K562 (cell line): ENCODE results near the gene ANKRD49. TPM values are rescaled to one million over a fixed set of nuclear protein-coding genes. Genes with fewer than 3 reads are reported as not detected.

ENCODE experiments used
- ATF4 ChIP-seq: fragments of 450-650 bp; formaldehyde crosslinking; IDR thresholded peaks from 2 replicates; pipeline ENCODE4 v1.4.0; 2022; ENCODE audit warnings: mild to moderate bottlenecking, moderate library complexity
- FOXM1 ChIP-seq, 2 experiments: fragments of 450-650 bp in 1 of 2; sonication (generic) in 1 of 2; formaldehyde crosslinking in 1 of 2; IDR thresholded peaks; 2 replicates each; pipeline versions ENCODE4 v1.6.1 to v1.9.0; 2017 to 2022; ENCODE audit warnings: low read depth in 2 of 2, mild to moderate bottlenecking in 2 of 2, missing genetic modification reagents in 1 of 2, moderate library complexity in 1 of 2
- HBP1 ChIP-seq: fragments of 450-650 bp; formaldehyde crosslinking; IDR thresholded peaks from 2 replicates; pipeline ENCODE4 v1.4.0; 2022; ENCODE audit warnings: missing genetic modification characterization
- HMGN3 ChIP-seq: IDR thresholded peaks from 2 replicates; pipeline ENCODE4 v1.6.1; 2011; ENCODE audit warnings: borderline replicate concordance, low read depth, mild to moderate bottlenecking, mixed read lengths, low read length; ENCODE audit not compliant: insufficient read length; ENCODE audit errors: extremely low read depth
- NCOA2 ChIP-seq, 2 experiments: fragments of 450-650 bp; IDR thresholded peaks; 2 replicates each; pipeline ENCODE4 v1.6.1; 2018; ENCODE audit warnings: mild to moderate bottlenecking in 2 of 2, moderate library complexity in 1 of 2; ENCODE audit not compliant: partially characterized antibody in 2 of 2
- PYGO2 ChIP-seq: fragments of 450-650 bp; IDR thresholded peaks from 2 replicates; pipeline ENCODE4 v1.6.1; 2016; ENCODE audit warnings: mild to moderate bottlenecking, missing genetic modification characterization, moderate library complexity, missing compliant biosample characterization
- RFX5 ChIP-seq: IDR thresholded peaks from 2 replicates; pipeline ENCODE4 v1.6.1; 2011; ENCODE audit warnings: low read depth, mild to moderate bottlenecking, improper control_type of control experiment, low read length
- SP1 ChIP-seq: sonication (generic); formaldehyde crosslinking; IDR thresholded peaks from 2 replicates; pipeline ENCODE4 v1.8.1; 2022; ENCODE audit warnings: mild to moderate bottlenecking, missing genetic modification reagents
- SRF ChIP-seq, 2 experiments: fragments of 250-450, 450-650 bp in 1 of 2; sonication (Bioruptor Pico) in 1 of 2; sonication (generic) in 1 of 2; formaldehyde crosslinking; IDR thresholded peaks; 2 replicates each; pipeline versions ENCODE4 v1.5.0 to v1.5.1; 2020 to 2022; ENCODE audit warnings: mild to moderate bottlenecking in 1 of 2, missing genetic modification reagents in 1 of 2
- TAF15 ChIP-seq: fragments of 200-400 bp; formaldehyde crosslinking; IDR thresholded peaks from 2 replicates; pipeline ENCODE4 v1.6.1; 2017; ENCODE audit warnings: mild to moderate bottlenecking, low read depth, low read length, moderate library complexity
- XRCC5 ChIP-seq: fragments of 200-400 bp; formaldehyde crosslinking; IDR thresholded peaks from 2 replicates; pipeline ENCODE4 v1.6.1; 2017; ENCODE audit warnings: low read depth, mild to moderate bottlenecking, low read length
- ZC3H4 ChIP-seq: sonication (generic); formaldehyde crosslinking; IDR thresholded peaks from 2 replicates; pipeline ENCODE4 v1.9.0; 2021; ENCODE audit warnings: missing genetic modification reagents, borderline replicate concordance
- ZNF431 ChIP-seq: sonication (generic); formaldehyde crosslinking; IDR thresholded peaks from 2 replicates; pipeline ENCODE4 v1.8.0; 2022; ENCODE audit warnings: mild to moderate bottlenecking, missing genetic modification reagents
- polyA plus RNA-seq, 8 experiments: library from polyadenylated mRNA; depleted of rRNA in 4 of 8; stranded (reverse) in 5 of 8; unstranded in 3 of 8; fragments of >200 nt; fragmentation: Nextera tagmentation in 2 of 8; fragmentation: Illumina TruSeq in 1 of 8; extraction: Ambion mirVana in 2 of 8; extraction: Trizol in 1 of 8; gene quantifications; 2 replicates each; pipeline versions ENCODE4 v1.2.1 to v1.2.3, GENCODE V29; 2011 to 2014; ENCODE audit warnings: inconsistent platforms in 1 of 8, missing spikeins in 1 of 8
- total RNA-seq, 7 experiments: library from RNA; depleted of rRNA in 6 of 7; stranded (reverse); fragments of >200 nt in 6 of 7; fragmentation: Illumina TruSeq in 2 of 7; extraction: Trizol in 2 of 7; gene quantifications; 2 replicates each; pipeline versions ENCODE4 v1.2.1 to v1.2.3, GENCODE V29; 2011 to 2021; ENCODE audit warnings: low replicate concordance in 1 of 7
- TF ChIP-seq, protein P1 (sequence below): fragments of 250-450 bp; sonication (Bioruptor Pico); IDR thresholded peaks from 2 replicates; pipeline ENCODE4 v1.5.0; 2021; ENCODE audit warnings: mild to moderate bottlenecking, borderline replicate concordance
- TF ChIP-seq, protein P2 (sequence below), 2 experiments: fragments of 250-450 bp in 1 of 2; fragments of 450-650 bp in 1 of 2; sonication (Bioruptor Pico) in 1 of 2; IDR thresholded peaks; 2 replicates each; pipeline versions ENCODE4 v1.6.1 to v1.8.0; 2016 to 2021; ENCODE audit warnings: mild to moderate bottlenecking in 2 of 2, moderate library complexity in 2 of 2, missing compliant biosample characterization in 1 of 2, missing genetic modification characterization in 1 of 2
- TF ChIP-seq, protein P3 (sequence below), 2 experiments: fragments of 450-650 bp; IDR thresholded peaks; 2 replicates each; pipeline ENCODE4 v1.6.1; 2016
- TF ChIP-seq, protein P4 (sequence below): fragments of 450-650 bp; formaldehyde crosslinking; IDR thresholded peaks from 2 replicates; pipeline ENCODE4 v1.4.0; 2020; ENCODE audit warnings: mild to moderate bottlenecking

The ANKRD49 gene
- total and polyA plus RNA-seq, 9 of the 15 experiments (the other 6 are each of a cell fraction or from before 2014, with no cell fraction given) = 13.4 to 43.5 (median 30.6) TPM

GRCh38 chr11:94493281-94494125 lies at the start of gene ANKRD49, which contains the start of gene MRE11 (continued):
- TF ChIP-seq ATF4 (CRISPR knock-in tag) (no peak), SRF (CRISPR knock-in tag; IDR thresholded peaks at IDR 0.05) (0 out of 4 replicates have a peak, but pooled peaks of 1 of the 2 experiments have one; percentile 40), XRCC5 (no peak), TAF15 (no peak), SP1 (CRISPR knock-in tag) (peak; percentile 88), NCOA2 (IDR thresholded peaks at IDR 0.05; ENCODE audit: partially characterized antibody in 2 of 2) (no peak), RFX5 (no peak), HMGN3 (no peak), ZNF431 (CRISPR knock-in tag) (no peak), ZC3H4 (CRISPR knock-in tag) (no peak), HBP1 (CRISPR knock-in tag) (no peak), FOXM1 (IDR thresholded peaks at IDR 0.05; ENCODE audit: low read depth) (0 out of 2 replicates have a peak, but pooled peaks have one; percentile 18), FOXM1 (CRISPR knock-in tag; IDR thresholded peaks at IDR 0.05; ENCODE audit: low read depth) (peak; percentile 63; the same call in 1 of the 2 replicates), PYGO2 (tag) (no peak)
- TF ChIP-seq, protein P1, sequence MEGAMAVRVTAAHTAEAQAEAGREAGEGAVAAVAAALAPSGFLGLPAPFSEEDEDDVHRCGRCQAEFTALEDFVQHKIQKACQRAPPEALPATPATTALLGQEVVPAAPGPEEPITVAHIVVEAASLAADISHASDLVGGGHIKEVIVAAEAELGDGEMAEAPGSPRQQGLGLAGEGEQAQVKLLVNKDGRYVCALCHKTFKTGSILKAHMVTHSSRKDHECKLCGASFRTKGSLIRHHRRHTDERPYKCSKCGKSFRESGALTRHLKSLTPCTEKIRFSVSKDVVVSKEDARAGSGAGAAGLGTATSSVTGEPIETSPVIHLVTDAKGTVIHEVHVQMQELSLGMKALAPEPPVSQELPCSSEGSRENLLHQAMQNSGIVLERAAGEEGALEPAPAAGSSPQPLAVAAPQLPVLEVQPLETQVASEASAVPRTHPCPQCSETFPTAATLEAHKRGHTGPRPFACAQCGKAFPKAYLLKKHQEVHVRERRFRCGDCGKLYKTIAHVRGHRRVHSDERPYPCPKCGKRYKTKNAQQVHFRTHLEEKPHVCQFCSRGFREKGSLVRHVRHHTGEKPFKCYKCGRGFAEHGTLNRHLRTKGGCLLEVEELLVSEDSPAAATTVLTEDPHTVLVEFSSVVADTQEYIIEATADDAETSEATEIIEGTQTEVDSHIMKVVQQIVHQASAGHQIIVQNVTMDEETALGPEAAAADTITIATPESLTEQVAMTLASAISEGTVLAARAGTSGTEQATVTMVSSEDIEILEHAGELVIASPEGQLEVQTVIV = no peak
- TF ChIP-seq, protein P2, sequence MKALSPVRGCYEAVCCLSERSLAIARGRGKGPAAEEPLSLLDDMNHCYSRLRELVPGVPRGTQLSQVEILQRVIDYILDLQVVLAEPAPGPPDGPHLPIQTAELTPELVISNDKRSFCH (CRISPR knock-in tag; IDR thresholded peaks at IDR 0.05) = no peak
- TF ChIP-seq, protein P2 (tag; IDR thresholded peaks at IDR 0.05) = no peak
- TF ChIP-seq, protein P3, sequence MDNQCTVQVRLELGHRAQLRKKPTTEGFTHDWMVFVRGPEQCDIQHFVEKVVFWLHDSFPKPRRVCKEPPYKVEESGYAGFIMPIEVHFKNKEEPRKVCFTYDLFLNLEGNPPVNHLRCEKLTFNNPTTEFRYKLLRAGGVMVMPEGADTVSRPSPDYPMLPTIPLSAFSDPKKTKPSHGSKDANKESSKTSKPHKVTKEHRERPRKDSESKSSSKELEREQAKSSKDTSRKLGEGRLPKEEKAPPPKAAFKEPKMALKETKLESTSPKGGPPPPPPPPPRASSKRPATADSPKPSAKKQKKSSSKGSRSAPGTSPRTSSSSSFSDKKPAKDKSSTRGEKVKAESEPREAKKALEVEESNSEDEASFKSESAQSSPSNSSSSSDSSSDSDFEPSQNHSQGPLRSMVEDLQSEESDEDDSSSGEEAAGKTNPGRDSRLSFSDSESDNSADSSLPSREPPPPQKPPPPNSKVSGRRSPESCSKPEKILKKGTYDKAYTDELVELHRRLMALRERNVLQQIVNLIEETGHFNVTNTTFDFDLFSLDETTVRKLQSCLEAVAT (IDR thresholded peaks at IDR 0.05) = no peak
- TF ChIP-seq, protein P4, sequence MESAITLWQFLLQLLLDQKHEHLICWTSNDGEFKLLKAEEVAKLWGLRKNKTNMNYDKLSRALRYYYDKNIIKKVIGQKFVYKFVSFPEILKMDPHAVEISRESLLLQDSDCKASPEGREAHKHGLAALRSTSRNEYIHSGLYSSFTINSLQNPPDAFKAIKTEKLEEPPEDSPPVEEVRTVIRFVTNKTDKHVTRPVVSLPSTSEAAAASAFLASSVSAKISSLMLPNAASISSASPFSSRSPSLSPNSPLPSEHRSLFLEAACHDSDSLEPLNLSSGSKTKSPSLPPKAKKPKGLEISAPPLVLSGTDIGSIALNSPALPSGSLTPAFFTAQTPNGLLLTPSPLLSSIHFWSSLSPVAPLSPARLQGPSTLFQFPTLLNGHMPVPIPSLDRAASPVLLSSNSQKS (CRISPR knock-in tag) = no peak
